Measurements from ENCODE around the gene ALG2.

ALG2 gene

DNA sequence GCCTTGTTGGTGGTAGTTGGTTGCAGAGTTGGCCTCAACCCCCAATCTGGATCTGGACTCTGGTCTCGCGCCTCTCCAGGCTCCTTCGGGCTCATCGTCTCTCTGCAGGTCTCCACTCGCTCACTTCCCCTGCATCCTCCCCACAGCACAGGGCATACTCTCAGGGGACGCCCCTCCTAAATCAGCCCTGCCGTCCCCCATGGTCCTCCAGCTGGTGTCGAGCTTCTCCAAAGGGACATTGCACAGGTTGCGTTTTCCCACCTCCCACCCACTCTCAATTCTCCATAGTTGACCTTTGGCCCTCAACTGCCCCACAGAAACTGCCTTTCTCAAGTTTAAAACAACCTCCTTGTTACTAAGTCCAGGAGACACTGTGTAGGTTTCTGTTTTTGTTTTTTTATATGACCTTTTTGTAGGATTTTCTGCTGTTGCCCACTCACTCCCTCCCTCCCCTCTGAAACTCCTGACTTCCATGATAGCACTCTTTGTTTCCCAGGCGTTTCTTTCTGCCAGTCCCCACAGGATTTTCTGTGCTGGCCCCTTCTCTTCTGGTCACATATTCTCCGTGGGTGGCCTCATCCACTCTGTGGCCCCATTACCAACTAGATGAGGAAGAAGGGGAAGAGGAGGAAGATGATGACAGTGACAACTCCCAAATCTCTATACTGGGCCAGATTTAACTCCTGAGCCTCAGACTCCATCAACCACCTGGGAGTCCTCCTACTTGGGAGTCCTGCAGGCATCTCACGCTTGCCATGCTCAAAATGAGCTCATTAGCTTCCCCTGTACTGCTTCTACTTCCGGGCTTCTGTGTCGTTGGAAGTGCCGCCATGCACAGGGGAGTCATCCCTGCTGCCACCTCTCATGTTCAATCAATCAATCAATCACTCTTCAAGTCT, 50.3 kb downstream of the ALG2 start:
- DNase-seq = no peak

DNA sequence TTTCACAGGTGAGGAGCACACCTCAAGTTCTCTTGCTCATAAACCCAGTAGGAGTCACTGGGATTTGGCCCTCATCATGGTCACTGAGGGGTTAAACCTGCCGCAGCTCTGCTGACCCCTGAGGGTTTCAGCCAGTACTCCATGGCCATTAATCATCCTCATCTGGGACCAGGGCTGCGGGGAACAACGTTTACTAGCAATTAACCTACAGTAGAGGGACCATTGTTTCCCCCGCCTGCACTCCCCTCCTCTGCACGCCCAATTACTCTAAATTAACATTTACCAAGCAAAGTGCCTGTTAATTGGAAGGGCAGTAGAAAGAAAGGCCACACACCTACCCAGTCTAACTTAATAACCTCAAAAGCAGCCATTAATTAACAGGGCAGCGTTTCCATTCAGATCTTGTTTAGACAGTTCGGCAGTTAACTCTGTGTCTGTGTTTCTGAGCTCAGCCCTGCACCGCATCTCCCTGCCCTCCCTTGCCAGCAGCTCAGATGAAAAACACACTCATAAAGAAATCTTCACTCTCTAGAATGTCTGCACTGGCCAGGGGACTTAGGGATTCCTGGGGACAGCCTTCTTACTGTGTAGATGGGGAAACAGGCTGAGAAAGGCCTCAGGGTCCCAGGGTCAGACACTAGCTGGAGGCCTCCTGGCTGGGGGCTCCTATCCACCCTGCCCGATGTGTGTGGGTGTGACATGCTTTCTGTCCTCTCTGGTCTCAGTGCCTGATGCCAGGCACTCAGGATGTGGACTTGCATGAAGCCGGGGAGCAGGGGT, 51.6 kb downstream of the ALG2 start:
- peak; percentile 98 for DNase-seq

- DNase-seq = no peak
Measured at GRCh38 chr9:99169086-99169485, 52.7 kb downstream of the ALG2 start.

DNA sequence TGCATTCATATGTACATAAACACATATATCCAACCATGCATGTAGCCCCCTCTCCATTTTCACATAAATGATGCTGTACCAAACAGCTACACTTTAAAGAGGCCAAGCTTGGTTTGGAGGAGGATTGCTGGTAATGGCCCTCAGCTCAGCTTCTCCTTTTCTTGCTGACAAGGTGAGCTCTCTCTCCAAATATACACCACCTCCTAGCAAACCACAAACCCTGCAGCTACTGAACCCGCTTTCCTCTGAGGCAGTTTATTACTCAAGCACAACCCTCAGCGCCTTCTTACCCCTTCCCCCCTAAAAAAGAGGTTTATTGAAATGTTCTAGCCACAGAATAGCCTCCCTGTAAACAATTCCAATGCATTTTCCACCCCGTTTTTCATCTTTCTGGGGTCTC, 54.0 kb downstream of the ALG2 start:
- DNase-seq = no peak

DNA sequence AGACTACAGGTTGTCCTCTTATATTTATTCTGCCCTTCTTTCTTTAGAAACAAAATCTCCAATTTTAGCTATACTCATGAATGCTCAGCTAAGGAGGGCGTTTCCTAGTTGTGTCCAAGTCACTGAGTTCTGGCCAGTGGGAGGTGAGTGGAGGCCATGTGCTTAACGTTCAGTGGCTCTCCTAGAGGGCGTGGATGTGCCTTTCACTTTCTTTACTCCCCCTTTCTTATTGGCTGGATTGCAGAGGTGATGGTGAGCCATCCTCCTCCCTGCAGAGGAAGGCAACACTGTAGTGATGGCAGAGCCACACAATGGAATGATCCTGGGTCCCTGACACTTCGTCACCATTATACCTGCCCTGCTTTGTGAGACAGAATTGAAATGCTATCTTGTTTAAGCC, 54.6 kb downstream of the ALG2 start:
- DNase-seq = no peak
